ENCODE results near the gene KIAA1671.

Gene KIAA1671

DNA sequence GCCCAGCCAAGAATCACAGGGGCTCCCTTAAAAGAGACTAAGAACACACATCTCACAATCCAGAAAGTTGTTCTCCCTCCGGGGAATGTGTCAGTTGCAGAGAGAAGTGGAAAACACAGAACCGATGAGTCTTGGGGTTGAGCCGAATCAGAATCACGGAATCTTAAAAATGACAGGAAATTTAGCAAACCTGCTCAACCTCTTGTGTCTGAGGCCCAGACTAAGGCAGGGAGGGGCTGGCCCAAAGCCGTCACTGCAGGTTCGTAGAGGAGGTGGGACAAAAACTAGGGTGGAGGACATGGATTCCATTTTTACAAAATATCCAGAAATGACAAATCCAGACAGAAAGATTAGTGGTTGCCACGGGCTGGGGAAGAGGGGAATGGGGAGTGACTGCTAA is 63.8 kb downstream of the KIAA1671 start:
- no peaks in the 10 kb centered on the region for H3K9me3 ChIP-seq (ENCODE audit: insufficient read depth, low read length)
- H3K27ac ChIP-seq (ENCODE audit: low read depth, low read length), result no peak overlapping the region
- H3K9me2 ChIP-seq (replicated peaks; ENCODE audit: insufficient read depth, low read length), result no peaks in the 10 kb centered on the region
- H2AFZ ChIP-seq (ENCODE audit: low read depth, low read length, severe bottlenecking), result no peak overlapping the region
- no peaks in the 10 kb centered on the region for H3F3A ChIP-seq (ENCODE audit: insufficient read depth)
- no peak overlapping the region for H3K4me3 ChIP-seq (ENCODE audit: insufficient read depth, low read length, poor library complexity, severe bottlenecking)
- no peak overlapping the region for H3K4me2 ChIP-seq (ENCODE audit: low read depth, low read length, poor library complexity, severe bottlenecking)
- TF ChIP-seq, protein P1, sequence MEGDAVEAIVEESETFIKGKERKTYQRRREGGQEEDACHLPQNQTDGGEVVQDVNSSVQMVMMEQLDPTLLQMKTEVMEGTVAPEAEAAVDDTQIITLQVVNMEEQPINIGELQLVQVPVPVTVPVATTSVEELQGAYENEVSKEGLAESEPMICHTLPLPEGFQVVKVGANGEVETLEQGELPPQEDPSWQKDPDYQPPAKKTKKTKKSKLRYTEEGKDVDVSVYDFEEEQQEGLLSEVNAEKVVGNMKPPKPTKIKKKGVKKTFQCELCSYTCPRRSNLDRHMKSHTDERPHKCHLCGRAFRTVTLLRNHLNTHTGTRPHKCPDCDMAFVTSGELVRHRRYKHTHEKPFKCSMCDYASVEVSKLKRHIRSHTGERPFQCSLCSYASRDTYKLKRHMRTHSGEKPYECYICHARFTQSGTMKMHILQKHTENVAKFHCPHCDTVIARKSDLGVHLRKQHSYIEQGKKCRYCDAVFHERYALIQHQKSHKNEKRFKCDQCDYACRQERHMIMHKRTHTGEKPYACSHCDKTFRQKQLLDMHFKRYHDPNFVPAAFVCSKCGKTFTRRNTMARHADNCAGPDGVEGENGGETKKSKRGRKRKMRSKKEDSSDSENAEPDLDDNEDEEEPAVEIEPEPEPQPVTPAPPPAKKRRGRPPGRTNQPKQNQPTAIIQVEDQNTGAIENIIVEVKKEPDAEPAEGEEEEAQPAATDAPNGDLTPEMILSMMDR (IDR thresholded peaks at IDR 0.05; ENCODE audit: insufficient read depth, low read length, poor library complexity, severe bottlenecking), result no peak
- TF ChIP-seq EZH2phosphoT487 (conservative IDR thresholded peaks at IDR 0.05; ENCODE audit: low read length), result no peak
- H4K20me1 ChIP-seq (ENCODE audit: low read depth, low read length), result no peaks in the 10 kb centered on the region
- no peaks in the 10 kb centered on the region for H3K27me3 ChIP-seq (ENCODE audit: low read length)
- no peak overlapping the region for H3K9ac ChIP-seq (ENCODE audit: low read length)
- no peaks in the 10 kb centered on the region for H3K36me3 ChIP-seq (ENCODE audit: low read length)
- H3K79me2 ChIP-seq (ENCODE audit: insufficient read depth, low read length), result no peaks in the 10 kb centered on the region

DNA sequence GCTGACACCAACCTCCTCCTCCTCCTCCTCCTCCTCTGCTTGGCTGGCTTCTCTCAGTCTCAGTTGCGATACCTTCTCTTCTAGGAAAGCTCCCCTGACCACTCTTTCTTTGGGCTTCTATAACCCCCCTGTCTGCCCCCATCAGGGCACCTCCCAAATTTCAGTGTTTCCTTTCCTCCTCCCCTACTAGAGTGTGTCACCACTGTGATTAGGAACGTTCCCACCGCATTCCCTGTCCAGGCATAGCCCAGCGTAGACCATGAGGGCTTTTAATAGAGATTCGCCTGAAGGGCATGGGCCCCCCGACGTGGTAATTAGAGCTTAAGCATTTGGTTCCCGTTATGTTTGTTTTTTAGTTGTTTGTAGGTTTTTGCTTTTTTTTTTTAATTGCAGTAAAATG is 65.5 kb downstream of the KIAA1671 start:
- TF ChIP-seq EZH2phosphoT487 (conservative IDR thresholded peaks at IDR 0.05; ENCODE audit: low read length), result no peak
- TF ChIP-seq, protein P1 (IDR thresholded peaks at IDR 0.05; ENCODE audit: insufficient read depth, low read length, poor library complexity, severe bottlenecking), result no peak

DNA sequence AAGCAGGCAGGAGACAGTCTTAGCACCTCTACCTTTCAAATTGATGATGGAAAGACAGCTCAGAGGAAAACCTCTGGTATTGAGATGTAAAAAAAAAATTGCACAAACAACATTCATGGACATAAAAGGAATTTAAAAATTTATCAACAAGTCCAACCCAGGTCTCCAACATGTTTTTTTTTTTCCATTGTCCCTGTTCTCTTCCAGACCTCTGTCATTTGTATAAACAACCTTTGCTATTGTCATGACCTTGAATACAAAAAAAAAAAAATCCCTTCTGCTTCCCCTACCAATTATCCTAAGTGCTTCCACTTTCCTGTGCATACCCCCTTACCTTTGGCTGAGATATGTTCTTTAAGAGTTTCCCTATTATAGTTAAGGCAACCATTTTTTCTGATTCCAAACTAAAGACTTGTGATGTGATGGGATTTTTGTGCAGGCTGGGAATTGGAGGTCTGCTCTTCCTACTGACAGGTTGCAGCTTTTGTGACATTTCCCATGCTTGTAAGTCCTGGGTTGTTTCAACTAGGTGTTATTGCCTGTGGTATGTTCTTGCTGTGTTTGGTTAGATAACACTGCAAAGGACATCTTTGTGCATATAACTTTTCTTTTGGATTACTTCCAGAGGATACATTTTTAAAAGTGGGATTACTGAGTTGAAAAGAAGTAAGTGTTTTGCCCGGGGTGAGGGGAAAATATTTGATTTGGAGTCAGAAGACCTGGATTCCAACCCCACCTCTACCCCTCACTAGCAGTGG is 67.1 kb downstream of the KIAA1671 start:
- Histone ChIP-seq H3K4me2 (ENCODE audit: low read depth, low read length, poor library complexity, severe bottlenecking) (no peak overlapping the region), H3K79me2 (ENCODE audit: insufficient read depth, low read length) (no peaks in the 10 kb centered on the region), H3K9me3 (ENCODE audit: insufficient read depth, low read length) (no peaks in the 10 kb centered on the region), H3K4me3 (ENCODE audit: insufficient read depth, low read length, poor library complexity, severe bottlenecking) (no peak overlapping the region), H4K20me1 (ENCODE audit: low read depth, low read length) (no peaks in the 10 kb centered on the region), H3K27ac (ENCODE audit: low read depth, low read length) (no peak overlapping the region), H3F3A (ENCODE audit: insufficient read depth) (no peaks in the 10 kb centered on the region), H2AFZ (ENCODE audit: low read depth, low read length, severe bottlenecking) (no peak overlapping the region), H3K9ac (ENCODE audit: low read length) (no peak overlapping the region), H3K27me3 (ENCODE audit: low read length) (no peaks in the 10 kb centered on the region), H3K9me2 (replicated peaks; ENCODE audit: insufficient read depth, low read length) (no peaks in the 10 kb centered on the region), H3K36me3 (ENCODE audit: low read length) (no peaks in the 10 kb centered on the region)
- TF ChIP-seq, protein P1 (IDR thresholded peaks at IDR 0.05; ENCODE audit: insufficient read depth, low read length, poor library complexity, severe bottlenecking), result no peak
- no peak for TF ChIP-seq EZH2phosphoT487 (conservative IDR thresholded peaks at IDR 0.05; ENCODE audit: low read length)

More for the DNA sequence above, 65.5 kb downstream of the KIAA1671 start:
- no peak overlapping the region for H3K27ac ChIP-seq (ENCODE audit: low read depth, low read length)
- H3K4me3 ChIP-seq (ENCODE audit: insufficient read depth, low read length, poor library complexity, severe bottlenecking), result no peak overlapping the region
- H3K9ac ChIP-seq (ENCODE audit: low read length), result no peak overlapping the region
- H2AFZ ChIP-seq (ENCODE audit: low read depth, low read length, severe bottlenecking), result no peak overlapping the region
- H3F3A ChIP-seq (ENCODE audit: insufficient read depth), result no peaks in the 10 kb centered on the region
- H4K20me1 ChIP-seq (ENCODE audit: low read depth, low read length), result no peaks in the 10 kb centered on the region
- H3K4me2 ChIP-seq (ENCODE audit: low read depth, low read length, poor library complexity, severe bottlenecking), result no peak overlapping the region
- no peaks in the 10 kb centered on the region for H3K79me2 ChIP-seq (ENCODE audit: insufficient read depth, low read length)
- no peaks in the 10 kb centered on the region for H3K9me3 ChIP-seq (ENCODE audit: insufficient read depth, low read length)
- no peaks in the 10 kb centered on the region for H3K27me3 ChIP-seq (ENCODE audit: low read length)
- H3K36me3 ChIP-seq (ENCODE audit: low read length), result no peaks in the 10 kb centered on the region
- no peaks in the 10 kb centered on the region for H3K9me2 ChIP-seq (replicated peaks; ENCODE audit: insufficient read depth, low read length)

Data from SU-DHL-6 (cell line).